ENCODE results near the gene MAU2. TPM values are rescaled to one million over a fixed set of nuclear protein-coding genes. Genes with fewer than 3 reads are reported as not detected.

The MAU2 gene
- total and polyA plus RNA-seq, 2 of the 13 experiments (the other 11 are each of a cell fraction or from before 2014, with no cell fraction given) = 16.8 to 33.8 TPM

DNA sequence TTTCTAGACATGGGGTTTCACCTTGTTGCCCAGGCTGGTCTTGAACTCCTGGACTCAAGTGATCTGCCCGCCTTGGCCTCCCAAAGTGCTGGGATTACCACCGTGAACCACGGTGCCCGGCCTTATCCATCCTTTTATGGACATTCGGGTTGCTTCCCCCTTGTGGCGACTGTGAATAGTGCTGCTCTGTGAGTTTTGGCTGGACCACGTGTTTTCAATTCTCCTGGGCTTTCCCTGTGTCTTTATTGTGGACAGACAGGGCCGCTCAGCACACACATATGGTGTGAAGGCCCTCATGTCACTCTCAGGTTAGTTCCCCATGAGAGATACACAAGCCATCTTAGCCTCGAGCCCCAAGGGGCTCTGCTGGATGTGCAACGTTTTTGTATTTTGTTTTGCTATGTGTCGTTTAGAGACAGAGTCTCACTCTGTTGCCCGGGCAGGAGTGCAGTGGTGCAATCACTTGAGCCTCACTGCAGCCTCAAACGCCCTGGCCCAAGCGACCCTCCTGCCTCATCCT lies 40.5 kb downstream of the MAU2 start (continued):
- TF ChIP-seq, protein P1, sequence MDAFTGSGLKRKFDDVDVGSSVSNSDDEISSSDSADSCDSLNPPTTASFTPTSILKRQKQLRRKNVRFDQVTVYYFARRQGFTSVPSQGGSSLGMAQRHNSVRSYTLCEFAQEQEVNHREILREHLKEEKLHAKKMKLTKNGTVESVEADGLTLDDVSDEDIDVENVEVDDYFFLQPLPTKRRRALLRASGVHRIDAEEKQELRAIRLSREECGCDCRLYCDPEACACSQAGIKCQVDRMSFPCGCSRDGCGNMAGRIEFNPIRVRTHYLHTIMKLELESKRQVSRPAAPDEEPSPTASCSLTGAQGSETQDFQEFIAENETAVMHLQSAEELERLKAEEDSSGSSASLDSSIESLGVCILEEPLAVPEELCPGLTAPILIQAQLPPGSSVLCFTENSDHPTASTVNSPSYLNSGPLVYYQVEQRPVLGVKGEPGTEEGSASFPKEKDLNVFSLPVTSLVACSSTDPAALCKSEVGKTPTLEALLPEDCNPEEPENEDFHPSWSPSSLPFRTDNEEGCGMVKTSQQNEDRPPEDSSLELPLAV (CRISPR knock-in tag; conservative IDR thresholded peaks at IDR 0.05; ENCODE audit: low read depth) = no peak
- TF ChIP-seq, protein P2, sequence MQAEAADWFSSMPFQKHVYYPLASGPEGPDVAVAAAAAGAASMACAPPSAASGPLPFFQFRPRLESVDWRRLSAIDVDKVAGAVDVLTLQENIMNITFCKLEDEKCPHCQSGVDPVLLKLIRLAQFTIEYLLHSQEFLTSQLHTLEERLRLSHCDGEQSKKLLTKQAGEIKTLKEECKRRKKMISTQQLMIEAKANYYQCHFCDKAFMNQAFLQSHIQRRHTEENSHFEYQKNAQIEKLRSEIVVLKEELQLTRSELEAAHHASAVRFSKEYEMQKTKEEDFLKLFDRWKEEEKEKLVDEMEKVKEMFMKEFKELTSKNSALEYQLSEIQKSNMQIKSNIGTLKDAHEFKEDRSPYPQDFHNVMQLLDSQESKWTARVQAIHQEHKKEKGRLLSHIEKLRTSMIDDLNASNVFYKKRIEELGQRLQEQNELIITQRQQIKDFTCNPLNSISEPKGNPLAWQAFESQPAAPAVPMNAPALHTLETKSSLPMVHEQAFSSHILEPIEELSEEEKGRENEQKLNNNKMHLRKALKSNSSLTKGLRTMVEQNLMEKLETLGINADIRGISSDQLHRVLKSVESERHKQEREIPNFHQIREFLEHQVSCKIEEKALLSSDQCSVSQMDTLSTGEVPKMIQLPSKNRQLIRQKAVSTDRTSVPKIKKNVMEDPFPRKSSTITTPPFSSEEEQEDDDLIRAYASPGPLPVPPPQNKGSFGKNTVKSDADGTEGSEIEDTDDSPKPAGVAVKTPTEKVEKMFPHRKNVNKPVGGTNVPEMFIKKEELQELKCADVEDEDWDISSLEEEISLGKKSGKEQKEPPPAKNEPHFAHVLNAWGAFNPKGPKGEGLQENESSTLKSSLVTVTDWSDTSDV (CRISPR knock-in tag; IDR thresholded peaks at IDR 0.05) = no peak
- TF ChIP-seq ZBTB25 (CRISPR knock-in tag; IDR thresholded peaks at IDR 0.05) (no peak), GTF2F1 (IDR thresholded peaks at IDR 0.05; ENCODE audit: low read length) (no peak), RNF2 (conservative IDR thresholded peaks at IDR 0.05; ENCODE audit: low read depth) (no peak), HNRNPK (IDR thresholded peaks at IDR 0.05; ENCODE audit: low read depth, low read length, poor library complexity, severe bottlenecking) (no peak), RORA (CRISPR knock-in tag; IDR thresholded peaks at IDR 0.05) (no peak), MYC (CRISPR knock-in tag; IDR thresholded peaks at IDR 0.05; ENCODE audit: borderline replicate concordance) (peak; percentile 82; the same call in 1 of the 2 replicates)

Data from HepG2 (cell line).